ENCODE data around the gene PSD2. TPM values are rescaled to one million over a fixed set of nuclear protein-coding genes. Genes with fewer than 3 reads are reported as not detected.

Gene PSD2
- total RNA-seq, 1 donor from 2014 or later = 0.62 TPM

GRCh38 chr5:139872052-139872766 is 76.6 kb downstream of the PSD2 start:
- no peaks in the 10 kb centered on the region for H3K9me3 Mint-ChIP-seq (ENCODE audit: unreplicated experiment)
- H3K27me3 Mint-ChIP-seq (ENCODE audit: unreplicated experiment) = peaks cover 46% of the 10 kb centered on the region
- no peak overlapping the region for H3K4me3 Mint-ChIP-seq (ENCODE audit: unreplicated experiment)
- peak; percentile 16 for TF ChIP-seq CTCF (IDR thresholded peaks at IDR 0.05)
- H3K36me3 Mint-ChIP-seq (ENCODE audit: unreplicated experiment) = no peaks in the 10 kb centered on the region
- H3K27ac Mint-ChIP-seq (ENCODE audit: unreplicated experiment) = no peak overlapping the region
- peaks cover 4% of the 10 kb centered on the region for H3K4me1 Mint-ChIP-seq (ENCODE audit: unreplicated experiment)
- no peak for DNase-seq (ENCODE audit: extremely low spot score, unreplicated experiment)

GRCh38 chr5:139872851-139873794 is 77.5 kb downstream of the PSD2 start:
- H3K27ac Mint-ChIP-seq (ENCODE audit: unreplicated experiment) = no peak overlapping the region
- peaks cover 4% of the 10 kb centered on the region for H3K4me1 Mint-ChIP-seq (ENCODE audit: unreplicated experiment)
- no peaks in the 10 kb centered on the region for H3K36me3 Mint-ChIP-seq (ENCODE audit: unreplicated experiment)
- no peak for TF ChIP-seq CTCF (IDR thresholded peaks at IDR 0.05)
- H3K9me3 Mint-ChIP-seq (ENCODE audit: unreplicated experiment) = no peaks in the 10 kb centered on the region
- H3K4me3 Mint-ChIP-seq (ENCODE audit: unreplicated experiment) = no peak overlapping the region
- H3K27me3 Mint-ChIP-seq (ENCODE audit: unreplicated experiment) = peaks cover 40% of the 10 kb centered on the region
- DNase-seq (ENCODE audit: extremely low spot score, unreplicated experiment) = no peak

GRCh38 chr5:139875957-139876356 is 80.3 kb downstream of the PSD2 start:
- H3K36me3 Mint-ChIP-seq (ENCODE audit: unreplicated experiment) = no peaks in the 10 kb centered on the region
- H3K4me1 Mint-ChIP-seq (ENCODE audit: unreplicated experiment) = peaks cover 3% of the 10 kb centered on the region
- no peak overlapping the region for H3K4me3 Mint-ChIP-seq (ENCODE audit: unreplicated experiment)
- no peak for TF ChIP-seq CTCF (IDR thresholded peaks at IDR 0.05)
- no peak for DNase-seq (ENCODE audit: extremely low spot score, unreplicated experiment)
- H3K27ac Mint-ChIP-seq (ENCODE audit: unreplicated experiment) = no peak overlapping the region
- H3K9me3 Mint-ChIP-seq (ENCODE audit: unreplicated experiment) = no peaks in the 10 kb centered on the region
- H3K27me3 Mint-ChIP-seq (ENCODE audit: unreplicated experiment) = peaks cover 39% of the 10 kb centered on the region

GRCh38 chr5:139877129-139877597 is 81.6 kb downstream of the PSD2 start:
- no peak overlapping the region for H3K27ac Mint-ChIP-seq (ENCODE audit: unreplicated experiment)
- no peaks in the 10 kb centered on the region for H3K36me3 Mint-ChIP-seq (ENCODE audit: unreplicated experiment)
- no peak overlapping the region for H3K4me3 Mint-ChIP-seq (ENCODE audit: unreplicated experiment)
- H3K4me1 Mint-ChIP-seq (ENCODE audit: unreplicated experiment) = peaks cover 3% of the 10 kb centered on the region
- DNase-seq (ENCODE audit: extremely low spot score, unreplicated experiment) = no peak
- peaks cover 39% of the 10 kb centered on the region for H3K27me3 Mint-ChIP-seq (ENCODE audit: unreplicated experiment)
- no peaks in the 10 kb centered on the region for H3K9me3 Mint-ChIP-seq (ENCODE audit: unreplicated experiment)
- TF ChIP-seq CTCF (IDR thresholded peaks at IDR 0.05) = no peak

GRCh38 chr5:139878093-139878492 is 82.5 kb downstream of the PSD2 start:
- Mint-ChIP-seq H3K9me3 (ENCODE audit: unreplicated experiment) (no peaks in the 10 kb centered on the region), H3K27me3 (ENCODE audit: unreplicated experiment) (peaks cover 37% of the 10 kb centered on the region), H3K4me3 (ENCODE audit: unreplicated experiment) (no peak overlapping the region), H3K4me1 (ENCODE audit: unreplicated experiment) (peaks cover 2% of the 10 kb centered on the region), H3K27ac (ENCODE audit: unreplicated experiment) (no peak overlapping the region), H3K36me3 (ENCODE audit: unreplicated experiment) (no peaks in the 10 kb centered on the region)
- no peak for DNase-seq (ENCODE audit: extremely low spot score, unreplicated experiment)
- no peak for TF ChIP-seq CTCF (IDR thresholded peaks at IDR 0.05)
